Vagina (tissue), 2 donors: ENCODE measurements around the gene SPRED3.

Experiments
- POLR2A ChIP-seq, 2 donors: fragments of 450-650 bp; IDR thresholded peaks; one replicate each; pipeline ENCODE4 v1.6.1; 2017; ENCODE audit warnings: antibody characterized with exemption in 2 of 2, mild to moderate bottlenecking in 2 of 2, moderate library complexity in 2 of 2
- POLR2AphosphoS5 ChIP-seq, 2 donors: sonication (generic); formaldehyde crosslinking; IDR thresholded peaks; one replicate each; pipeline ENCODE4 v1.9.0; 2017; ENCODE audit warnings: antibody characterized with exemption in 2 of 2, mild to moderate bottlenecking in 2 of 2, low read depth in 1 of 2; ENCODE audit not compliant: insufficient read depth in 1 of 2
- TF ChIP-seq, protein P1 (sequence below), 3 experiments: fragments of 450-650 bp in 2 of 3; fragments of 200-600 bp in 1 of 3; sonication (generic) in 1 of 3; IDR thresholded peaks; one replicate each; pipeline ENCODE4 v1.5.1; 2017 to 2019; ENCODE audit warnings: antibody characterized with exemption in 3 of 3, mild to moderate bottlenecking in 2 of 3, moderate library complexity in 2 of 3

DNA sequence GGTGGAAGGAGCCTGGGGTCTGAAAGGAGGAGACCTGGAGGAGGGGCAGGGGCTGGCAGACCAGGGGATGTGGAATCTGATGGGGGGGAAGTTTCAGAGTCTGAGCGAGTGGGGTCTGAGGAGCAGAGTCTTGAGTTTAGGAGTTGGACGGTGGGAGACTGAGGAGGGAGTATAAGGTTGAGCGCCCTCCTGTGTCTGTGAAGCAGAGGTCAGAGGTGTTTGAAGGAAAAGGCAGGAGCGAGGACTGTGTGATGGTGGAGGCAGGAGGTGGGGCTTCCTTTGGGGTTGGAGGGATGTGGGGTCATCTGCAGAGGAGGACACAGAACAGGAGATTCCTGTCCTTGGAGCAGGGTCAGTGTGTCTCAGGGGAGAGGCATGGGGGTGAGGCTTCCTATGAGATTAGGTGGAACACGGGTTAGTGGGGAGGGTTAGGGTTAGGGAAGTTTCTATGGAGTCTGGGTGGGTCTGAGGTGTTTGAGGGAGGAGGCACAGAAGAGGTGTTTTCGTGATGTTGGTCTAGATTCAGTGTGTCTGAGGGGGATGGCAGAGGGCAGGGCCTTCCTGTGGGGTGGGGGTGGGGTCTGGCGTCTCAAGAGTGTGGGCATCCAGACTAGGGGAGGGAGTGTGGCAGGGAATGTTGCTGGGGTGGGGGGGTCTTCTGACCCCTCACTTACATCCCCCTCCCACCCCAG lies 53.3 kb downstream of the SPRED3 start:
- TF ChIP-seq, protein P1, sequence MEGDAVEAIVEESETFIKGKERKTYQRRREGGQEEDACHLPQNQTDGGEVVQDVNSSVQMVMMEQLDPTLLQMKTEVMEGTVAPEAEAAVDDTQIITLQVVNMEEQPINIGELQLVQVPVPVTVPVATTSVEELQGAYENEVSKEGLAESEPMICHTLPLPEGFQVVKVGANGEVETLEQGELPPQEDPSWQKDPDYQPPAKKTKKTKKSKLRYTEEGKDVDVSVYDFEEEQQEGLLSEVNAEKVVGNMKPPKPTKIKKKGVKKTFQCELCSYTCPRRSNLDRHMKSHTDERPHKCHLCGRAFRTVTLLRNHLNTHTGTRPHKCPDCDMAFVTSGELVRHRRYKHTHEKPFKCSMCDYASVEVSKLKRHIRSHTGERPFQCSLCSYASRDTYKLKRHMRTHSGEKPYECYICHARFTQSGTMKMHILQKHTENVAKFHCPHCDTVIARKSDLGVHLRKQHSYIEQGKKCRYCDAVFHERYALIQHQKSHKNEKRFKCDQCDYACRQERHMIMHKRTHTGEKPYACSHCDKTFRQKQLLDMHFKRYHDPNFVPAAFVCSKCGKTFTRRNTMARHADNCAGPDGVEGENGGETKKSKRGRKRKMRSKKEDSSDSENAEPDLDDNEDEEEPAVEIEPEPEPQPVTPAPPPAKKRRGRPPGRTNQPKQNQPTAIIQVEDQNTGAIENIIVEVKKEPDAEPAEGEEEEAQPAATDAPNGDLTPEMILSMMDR (IDR thresholded peaks at IDR 0.05), result no peak
- TF ChIP-seq POLR2A (IDR thresholded peaks at IDR 0.05) (no peak), POLR2AphosphoS5 (IDR thresholded peaks at IDR 0.05; ENCODE audit: insufficient read depth in 1 of 2, low read depth in 1 of 2) (no peak)
